GM12878 (cell line): ENCODE data around the gene FSIP1. TPM values are rescaled to one million over a fixed set of nuclear protein-coding genes. Genes with fewer than 3 reads are reported as not detected.

Source experiments
- ATAC-seq: fragments of 200-7000 bp; cut with Tn5 transposase; 3 replicates; pipeline ENCODE4 v1.9.1; 2020; ENCODE audit warnings: mild to moderate bottlenecking, moderate library complexity
- BruUV-seq: library from RNA; stranded (reverse); fragments of 400-500 nt; replicated peaks from 2 replicates; lab custom pipeline; 2021; lab: Mats Ljungman, UMichigan
- CTCF ChIA-PET: fragments of 300-600 bp; sonication (Branson Sonifier 250); formaldehyde crosslinking; extraction: SDS; loops from one replicate; lab custom pipeline; 2021; ENCODE audit warnings: inconsistent platforms; lab: Yijun Ruan, JAX
- POLR2A ChIA-PET: fragments of 350-600 bp; formaldehyde crosslinking; extraction: SDS; loops from one replicate; lab custom pipeline; 2021; ENCODE audit warnings: inconsistent platforms; lab: Charles Lee
- RAD21 ChIA-PET: fragments of 300-600 bp; sonication (Branson Sonifier 250); formaldehyde crosslinking; loops from one replicate; lab custom pipeline; 2023; ENCODE audit warnings: antibody characterized with exemption; ENCODE audit not compliant: unreplicated experiment; lab: Charles Lee
- SMC1A ChIA-PET: fragments of 300-600 bp; sonication (Branson Sonifier 250); formaldehyde crosslinking; loops from one replicate; lab custom pipeline; 2023; ENCODE audit not compliant: unreplicated experiment, uncharacterized antibody; lab: Charles Lee
- DNase-seq: peaks from one replicate; pipeline ENCODE4 v3.0.0-alpha.2; 2011; ENCODE audit warnings: low read depth, low spot score
- FAIRE-seq: peaks from 3 replicates; lab custom pipeline; 2011; peaks lifted over from hg19 to GRCh38; lab: Jason Lieb, UNC
- H2AFZ ChIP-seq: 2 replicates; pipeline ENCODE4 v1.6.0; 2011; ENCODE audit warnings: low read depth, low read length, control low read depth; ENCODE audit not compliant: control insufficient read depth
- H3K27ac ChIP-seq: 2 replicates; pipeline ENCODE4 v1.5.1; 2011; ENCODE audit warnings: control low read depth; ENCODE audit not compliant: control insufficient read depth, insufficient read depth
- H3K27me3 ChIP-seq, 2 experiments: replicated peaks in 1 of 2; 2 replicates each; pipeline versions ENCODE4 v1.6.0 to v1.6.1; 2011; ENCODE audit warnings: low read length in 1 of 2; ENCODE audit not compliant: control insufficient read depth in 2 of 2, insufficient read depth in 2 of 2
- H3K36me3 ChIP-seq, 2 experiments: 2 replicates each; pipeline ENCODE4 v1.5.1; 2011; ENCODE audit warnings: low read length in 1 of 2; ENCODE audit not compliant: control insufficient read depth in 2 of 2, insufficient read depth in 2 of 2
- H3K4me1 ChIP-seq: 2 replicates; pipeline ENCODE4 v1.6.1; 2011; ENCODE audit warnings: mild to moderate bottlenecking, low read length, moderate library complexity, mixed read lengths; ENCODE audit not compliant: control insufficient read depth, insufficient read depth
- H3K4me2 ChIP-seq: 2 replicates; pipeline ENCODE4 v1.6.0; 2011; ENCODE audit warnings: control low read depth; ENCODE audit not compliant: control insufficient read depth, insufficient read depth
- H3K4me3 ChIP-seq: fragments of 200-600 bp; sonication (generic); 2 replicates; pipeline ENCODE4 v1.5.1; 2016
- H3K79me2 ChIP-seq: 2 replicates; pipeline ENCODE4 v1.6.0; 2011; ENCODE audit warnings: low read length; ENCODE audit not compliant: control insufficient read depth, insufficient read depth
- H3K9ac ChIP-seq: 2 replicates; pipeline ENCODE4 v1.8.0; 2011; ENCODE audit warnings: low read length, control low read depth, mixed read lengths; ENCODE audit not compliant: control insufficient read depth, insufficient read depth
- H3K9me3 ChIP-seq: replicated peaks from 3 replicates; pipeline ENCODE4 v1.5.1; 2011; ENCODE audit warnings: mild to moderate bottlenecking, low read length; ENCODE audit not compliant: control insufficient read depth, insufficient read depth
- H4K20me1 ChIP-seq: 2 replicates; pipeline ENCODE4 v1.6.0; 2011; ENCODE audit not compliant: control insufficient read depth, insufficient read depth
- BRCA1 ChIP-seq: IDR thresholded peaks from 2 replicates; pipeline ENCODE4 v1.6.1; 2011; ENCODE audit warnings: low read depth, low read length, improper control_type of control experiment
- CBX5 ChIP-seq: sonication (generic); IDR thresholded peaks from 2 replicates; pipeline ENCODE4 v1.6.1; 2016; ENCODE audit warnings: low read depth, moderate library complexity, mild to moderate bottlenecking, inconsistent platforms
- CHD4 ChIP-seq: fragments of 200-600 bp; sonication (generic); IDR thresholded peaks from 2 replicates; pipeline ENCODE4 v1.6.1; 2016; ENCODE audit warnings: mild to moderate bottlenecking
- ETV6 ChIP-seq, 2 experiments: fragments of 450-650 bp in 1 of 2; IDR thresholded peaks in 1 of 2; conservative IDR thresholded peaks in 1 of 2; 2 replicates each; pipeline ENCODE4 v1.6.1; 2014; ENCODE audit warnings: antibody characterized with exemption in 1 of 2, borderline replicate concordance in 1 of 2, low read depth in 1 of 2, mild to moderate bottlenecking in 1 of 2, moderate library complexity in 1 of 2
- LARP7 ChIP-seq: fragments of 450-650 bp; IDR thresholded peaks from 2 replicates; pipeline ENCODE4 v1.6.1; 2017; ENCODE audit warnings: mild to moderate bottlenecking
- MTA2 ChIP-seq: fragments of 450-650 bp; IDR thresholded peaks from 2 replicates; pipeline ENCODE4 v1.6.1; 2016; ENCODE audit warnings: low read depth, mild to moderate bottlenecking, moderate library complexity
- MTA3 ChIP-seq: IDR thresholded peaks from 2 replicates; pipeline ENCODE4 v1.6.1; 2012; ENCODE audit warnings: low read length, inconsistent platforms, borderline replicate concordance
- MXI1 ChIP-seq: fragments of 150-350 bp; IDR thresholded peaks from 2 replicates; pipeline ENCODE4 v1.6.1; 2011; ENCODE audit warnings: low read depth, mild to moderate bottlenecking, inconsistent platforms, low read length, improper control_type of control experiment
- PAX5 ChIP-seq: IDR thresholded peaks from 2 replicates; pipeline ENCODE4 v1.6.1; 2011; ENCODE audit warnings: low read depth, low read length, borderline replicate concordance
- POLR2A ChIP-seq: IDR thresholded peaks from 2 replicates; pipeline ENCODE4 v1.6.1; 2011; ENCODE audit warnings: low read depth, mild to moderate bottlenecking, low read length
- POLR2AphosphoS2 ChIP-seq: IDR thresholded peaks from 2 replicates; pipeline ENCODE4 v1.6.1; 2011; ENCODE audit warnings: low read depth, mild to moderate bottlenecking, low read length, improper control_type of control experiment, moderate library complexity
- POLR2AphosphoS5 ChIP-seq: IDR thresholded peaks from 2 replicates; pipeline ENCODE4 v1.6.1; 2011; ENCODE audit warnings: mild to moderate bottlenecking, low read length, inconsistent platforms
- PRDM15 ChIP-seq: fragments of 450-650 bp; formaldehyde crosslinking; IDR thresholded peaks from 2 replicates; pipeline ENCODE4 v1.4.0; 2020; ENCODE audit warnings: mild to moderate bottlenecking, moderate library complexity
- RB1 ChIP-seq: fragments of 450-650 bp; formaldehyde crosslinking; IDR thresholded peaks from 2 replicates; pipeline ENCODE4 v1.6.1; 2017; ENCODE audit warnings: mild to moderate bottlenecking, borderline replicate concordance
- RFX5 ChIP-seq: IDR thresholded peaks from 2 replicates; pipeline ENCODE4 v1.6.1; 2011; ENCODE audit warnings: low read depth, low read length, improper control_type of control experiment
- ZBED1 ChIP-seq: IDR thresholded peaks from 2 replicates; pipeline ENCODE4 v1.6.1; 2016; ENCODE audit warnings: borderline replicate concordance
- ZNF622 ChIP-seq: fragments of 450-650 bp; IDR thresholded peaks from 2 replicates; pipeline ENCODE4 v1.6.1; 2017; ENCODE audit warnings: mild to moderate bottlenecking, inconsistent platforms
- WGBS: methylation state at CpG from one replicate; pipeline ENCODE4 v1.1.6; 2016; ENCODE audit warnings: low lambda C conversion rate; ENCODE audit not compliant: insufficient replicate concordance, insufficient coverage; ENCODE audit errors: missing lambda C conversion rate; 5-methylcytosine and 5-hydroxymethylcytosine counted together
- in situ Hi-C: fragments of 300-500 bp; cut with MboI; formaldehyde crosslinking; loops from 9 replicates; pipeline ENCODE4 v1.14.3; 2018; ENCODE audit warnings: mixed read lengths
- intact Hi-C: fragments of 100-400 bp; cut with micrococcal nuclease; formaldehyde crosslinking; loops from one replicate; pipeline ENCODE4 v1.14.2; 2022; ENCODE audit not compliant: unreplicated experiment
- polyA plus RNA-seq, 11 experiments: library from polyadenylated mRNA; depleted of rRNA in 4 of 11; unstranded in 6 of 11; stranded (reverse) in 5 of 11; fragments of >200 nt; fragmentation: Nextera tagmentation in 4 of 11; fragmentation: Illumina TruSeq in 1 of 11; extraction: Ambion mirVana in 4 of 11; extraction: Trizol in 1 of 11; gene quantifications; 1 replicate in 1 of 11; 2 replicates in 10 of 11; pipeline versions ENCODE4 v1.2.1 to v1.2.3, GENCODE V29; 2011 to 2016; ENCODE audit warnings: inconsistent platforms in 2 of 11, missing spikeins in 2 of 11, low read depth in 1 of 11
- total RNA-seq, 4 experiments: library from RNA; depleted of rRNA in 3 of 4; stranded (reverse); fragments of >200 nt in 3 of 4; fragmentation: Illumina TruSeq in 1 of 4; extraction: Trizol in 1 of 4; gene quantifications; 2 replicates each; pipeline versions ENCODE4 v1.2.1 to v1.2.3, GENCODE V29; 2013 to 2021
- TF ChIP-seq, protein P1 (sequence below): fragments of 450-650 bp; IDR thresholded peaks from 2 replicates; pipeline ENCODE4 v1.6.1; 2017; ENCODE audit warnings: mild to moderate bottlenecking
- TF ChIP-seq, protein P2 (sequence below): IDR thresholded peaks from 2 replicates; pipeline ENCODE4 v1.6.1; 2012; ENCODE audit warnings: low read depth, low read length, improper control_type of control experiment

The FSIP1 gene
- total and polyA plus RNA-seq, 10 of the 15 experiments (the other 5 are each of a cell fraction or from before 2014, with no cell fraction given), result 0.15 to 0.67 (median 0.35) TPM

DNA sequence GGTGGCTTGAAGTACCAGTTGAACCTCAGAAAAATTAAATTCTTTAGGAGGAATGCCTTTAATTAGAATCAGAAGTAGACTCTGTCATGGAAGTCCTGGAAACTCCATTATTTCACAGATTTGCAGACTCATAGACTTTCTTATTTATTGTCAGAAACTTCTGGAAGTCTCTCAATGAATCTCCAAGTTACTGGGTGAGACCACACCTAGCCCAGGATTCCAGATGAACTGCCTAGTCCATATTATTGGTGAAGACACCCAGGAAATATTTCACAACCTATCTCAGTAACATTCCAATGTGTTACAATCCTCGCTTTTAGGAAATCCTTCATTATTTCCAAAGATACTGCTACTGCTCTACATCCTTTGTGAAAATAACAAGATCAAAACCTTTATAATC lies 208.2 kb downstream of the FSIP1 start:
- ChIA-PET CTCF (no interaction called here), SMC1A (no interaction called here)
- in situ Hi-C loops, result no loop called here
- BruUV-seq, result no TSS peak
- Histone ChIP-seq H3K9ac (no peak overlapping the region), H3K79me2 (no peaks in the 10 kb centered on the region), H2AFZ (no peak overlapping the region), H3K27me3 (peaks cover 0 to 3% of the 10 kb centered on the region in 2 experiments; a peak in 1 of 4 replicates), H3K4me1 (no peaks in the 10 kb centered on the region), H3K9me3 (no peaks in the 10 kb centered on the region), H3K27ac (no peak overlapping the region), H3K4me2 (no peak overlapping the region)
- DNase-seq (no peak), ATAC-seq (no peak), FAIRE-seq (no peak)
- 54% methylated on average over 1 of the region's 1 CpG for WGBS
- no peak for TF ChIP-seq POLR2AphosphoS5
- no peak for TF ChIP-seq MXI1
- TF ChIP-seq ZBED1, result no peak
- no peak for TF ChIP-seq RB1
- TF ChIP-seq LARP7, result no peak
- TF ChIP-seq MTA3, result no peak
- no peak for TF ChIP-seq POLR2A
- TF ChIP-seq PRDM15 (CRISPR knock-in tag), result no peak
- TF ChIP-seq ZNF622, result no peak
- no peak for TF ChIP-seq MTA2
- no peak for TF ChIP-seq BRCA1
- TF ChIP-seq CHD4, result no peak
- no peak for TF ChIP-seq PAX5
- no peak for TF ChIP-seq ETV6 (conservative IDR thresholded peaks at IDR 0.05 in 1 of 2, IDR thresholded peaks at IDR 0.05 in 1 of 2; ENCODE audit: borderline replicate concordance in 1 of 2, low read depth in 1 of 2)
- TF ChIP-seq RFX5, result no peak
- no peak for TF ChIP-seq CBX5
- TF ChIP-seq, protein P1, sequence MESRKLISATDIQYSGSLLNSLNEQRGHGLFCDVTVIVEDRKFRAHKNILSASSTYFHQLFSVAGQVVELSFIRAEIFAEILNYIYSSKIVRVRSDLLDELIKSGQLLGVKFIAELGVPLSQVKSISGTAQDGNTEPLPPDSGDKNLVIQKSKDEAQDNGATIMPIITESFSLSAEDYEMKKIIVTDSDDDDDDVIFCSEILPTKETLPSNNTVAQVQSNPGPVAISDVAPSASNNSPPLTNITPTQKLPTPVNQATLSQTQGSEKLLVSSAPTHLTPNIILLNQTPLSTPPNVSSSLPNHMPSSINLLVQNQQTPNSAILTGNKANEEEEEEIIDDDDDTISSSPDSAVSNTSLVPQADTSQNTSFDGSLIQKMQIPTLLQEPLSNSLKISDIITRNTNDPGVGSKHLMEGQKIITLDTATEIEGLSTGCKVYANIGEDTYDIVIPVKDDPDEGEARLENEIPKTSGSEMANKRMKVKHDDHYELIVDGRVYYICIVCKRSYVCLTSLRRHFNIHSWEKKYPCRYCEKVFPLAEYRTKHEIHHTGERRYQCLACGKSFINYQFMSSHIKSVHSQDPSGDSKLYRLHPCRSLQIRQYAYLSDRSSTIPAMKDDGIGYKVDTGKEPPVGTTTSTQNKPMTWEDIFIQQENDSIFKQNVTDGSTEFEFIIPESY, result no peak
- TF ChIP-seq POLR2AphosphoS2, result no peak
- TF ChIP-seq, protein P2, sequence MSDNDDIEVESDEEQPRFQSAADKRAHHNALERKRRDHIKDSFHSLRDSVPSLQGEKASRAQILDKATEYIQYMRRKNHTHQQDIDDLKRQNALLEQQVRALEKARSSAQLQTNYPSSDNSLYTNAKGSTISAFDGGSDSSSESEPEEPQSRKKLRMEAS, result no peak
- TF ChIP-seq, all 136 proteins: peak for 0
- POLR2A ChIA-PET, result no interaction called here
- Histone ChIP-seq H3K36me3 (no peaks in the 10 kb centered on the region), H4K20me1 (no peaks in the 10 kb centered on the region), H3K4me3 (no peak overlapping the region)
- RAD21 ChIA-PET, result no interaction called here
- intact Hi-C loops, result no loop called here
